GM19463 (cell line): ENCODE data around the gene ZNF10.

Experiments used
- ATAC-seq: cut with Tn5 transposase; IDR thresholded peaks from one replicate; pipeline ENCODE4 v1.9.1; 2021; ENCODE audit warnings: mild to moderate bottlenecking, moderate library complexity; ENCODE audit not compliant: unreplicated experiment

Gene ZNF10

DNA sequence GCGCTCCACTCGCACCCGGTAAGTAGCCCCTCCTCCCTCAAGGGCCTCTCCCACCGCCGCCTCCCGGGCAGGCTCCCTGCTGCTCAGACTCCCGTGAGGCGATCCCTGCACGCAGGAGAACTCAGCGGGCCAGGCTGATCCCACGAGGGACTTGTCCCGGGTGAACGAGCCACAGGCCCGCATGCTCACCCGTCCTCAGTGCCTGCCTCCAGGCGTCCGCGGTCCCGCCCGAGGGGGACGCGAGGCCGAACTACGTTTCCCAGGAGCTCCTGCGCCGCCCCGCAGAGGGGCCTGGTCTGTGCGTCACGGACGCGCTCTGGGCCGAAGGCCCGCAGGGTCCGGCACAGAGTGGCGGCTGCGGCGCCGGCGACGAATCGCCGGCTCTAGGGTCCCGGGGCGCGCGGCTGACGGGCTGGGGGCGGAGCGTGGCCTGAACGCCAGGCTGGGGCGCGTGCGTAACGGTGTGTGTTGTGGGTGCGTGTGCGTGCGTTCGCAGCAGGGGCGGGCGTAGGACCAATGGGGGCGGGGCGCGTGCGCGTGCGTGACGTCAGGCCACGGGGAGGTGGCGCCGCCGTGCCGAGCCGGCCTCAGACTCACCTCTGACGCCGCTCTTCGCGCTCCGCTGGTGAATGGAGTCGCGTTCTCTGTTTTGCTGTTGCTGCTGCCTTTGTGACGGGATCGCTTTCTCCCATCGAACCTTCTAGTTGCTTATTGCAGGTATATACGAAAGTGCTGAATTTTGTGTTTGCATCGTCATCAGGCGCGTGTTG lies at the start of gene ZNF10, which contains the start of gene ZNF891:
ZNF10 (plus strand) TSS at position 590 of the 770 bp plus-strand sequence. CDS start 13,866 bp downstream, outside the sequence.
ZNF891 (minus strand) TSS at position 237 of the 770 bp plus-strand sequence. CDS start 8,356 bp downstream, outside the sequence.
- peak; percentile 89 for ATAC-seq

DNA sequence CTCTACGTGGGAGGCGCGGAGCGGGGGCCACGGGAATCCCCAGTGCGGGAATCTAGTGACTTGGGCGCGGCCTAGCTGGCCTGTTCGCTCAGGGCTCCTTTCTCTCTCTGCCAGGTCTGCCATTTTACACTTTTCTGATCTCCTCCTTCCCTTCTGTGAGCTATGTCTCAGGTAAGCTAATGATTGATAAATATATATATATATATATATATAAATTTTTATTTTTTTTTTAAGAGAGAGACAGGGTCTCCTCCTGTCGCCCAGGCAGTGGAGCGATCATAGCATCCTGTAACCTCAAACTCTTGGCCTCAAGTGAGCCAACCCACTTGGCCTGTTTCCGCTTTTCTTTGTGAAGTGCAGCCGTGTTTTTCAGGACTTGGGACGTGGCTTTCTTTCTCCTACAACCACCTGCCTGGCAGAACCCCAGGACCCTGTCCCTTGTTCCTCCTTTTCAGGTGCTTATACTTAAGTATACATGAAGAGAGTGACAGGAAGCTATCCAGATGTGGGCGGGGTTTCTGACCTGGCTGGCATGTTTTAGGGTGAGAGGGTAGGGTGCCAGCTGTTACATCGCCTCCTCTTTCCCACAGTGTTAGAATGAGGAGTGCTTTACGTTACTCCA lies 49.2 kb upstream of the ZNF10 start:
- no peak for ATAC-seq

DNA sequence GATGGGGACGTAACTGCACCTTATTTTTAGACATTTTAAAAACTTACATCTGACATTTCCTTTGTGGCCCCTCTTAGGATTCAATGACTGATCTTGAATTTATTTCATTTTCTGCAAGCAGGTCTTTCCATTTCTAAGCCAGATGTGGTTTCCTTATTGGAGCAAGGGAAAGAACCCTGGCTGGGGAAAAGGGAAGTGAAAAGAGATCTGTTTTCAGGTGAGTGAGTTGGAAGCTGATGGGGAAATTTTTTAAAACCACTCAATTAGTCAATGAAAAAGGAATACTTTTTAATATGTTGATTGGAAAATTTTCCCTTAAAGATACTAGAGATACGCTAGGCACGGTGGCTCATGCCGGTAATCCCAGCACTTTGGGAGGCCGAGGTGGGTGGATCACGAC lies 47.1 kb upstream of the ZNF10 start:
- ATAC-seq: no peak

DNA sequence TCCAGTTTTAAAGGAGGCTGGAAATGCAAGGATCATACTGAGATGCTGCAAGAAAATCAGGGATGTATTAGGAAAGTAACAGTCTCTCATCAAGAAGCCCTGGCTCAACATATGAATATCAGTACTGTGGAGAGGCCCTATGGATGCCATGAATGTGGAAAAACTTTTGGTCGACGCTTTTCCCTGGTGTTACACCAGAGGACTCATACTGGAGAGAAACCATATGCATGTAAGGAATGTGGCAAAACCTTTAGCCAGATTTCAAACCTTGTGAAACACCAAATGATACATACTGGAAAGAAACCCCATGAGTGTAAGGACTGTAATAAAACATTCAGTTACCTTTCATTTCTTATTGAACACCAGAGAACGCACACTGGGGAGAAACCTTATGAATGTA lies 24.8 kb upstream of the ZNF10 start:
- ATAC-seq: no peak

DNA sequence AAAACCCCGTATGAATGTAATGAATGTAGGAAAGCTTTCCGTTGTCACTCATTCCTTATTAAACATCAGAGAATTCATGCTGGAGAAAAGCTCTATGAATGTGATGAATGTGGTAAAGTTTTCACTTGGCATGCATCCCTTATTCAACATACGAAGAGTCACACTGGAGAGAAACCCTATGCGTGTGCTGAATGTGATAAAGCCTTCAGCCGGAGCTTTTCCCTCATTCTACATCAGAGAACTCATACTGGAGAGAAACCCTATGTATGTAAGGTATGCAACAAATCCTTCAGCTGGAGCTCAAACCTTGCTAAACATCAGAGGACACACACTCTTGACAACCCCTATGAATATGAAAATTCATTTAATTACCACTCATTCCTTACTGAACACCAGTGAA lies 24.2 kb upstream of the ZNF10 start:
- no peak for ATAC-seq

DNA sequence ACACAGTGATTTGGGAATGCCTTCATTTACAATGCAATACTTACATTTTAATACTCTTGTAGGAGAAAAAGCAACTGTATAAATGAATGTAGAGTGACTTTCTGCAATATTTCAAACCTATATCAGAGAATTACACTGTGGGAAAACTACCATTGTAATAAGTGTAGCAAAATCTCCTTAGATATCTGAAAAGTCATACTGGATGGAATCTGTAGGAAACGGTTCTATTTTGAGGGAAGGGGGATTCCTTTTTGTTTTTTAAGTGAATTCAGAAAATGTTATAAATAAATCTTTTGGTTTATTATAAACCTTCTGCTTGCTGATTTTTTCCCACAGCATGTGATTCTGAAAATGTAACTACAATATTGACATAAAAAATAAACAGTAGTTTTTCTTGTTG lies 23.3 kb upstream of the ZNF10 start:
- ATAC-seq: no peak

DNA sequence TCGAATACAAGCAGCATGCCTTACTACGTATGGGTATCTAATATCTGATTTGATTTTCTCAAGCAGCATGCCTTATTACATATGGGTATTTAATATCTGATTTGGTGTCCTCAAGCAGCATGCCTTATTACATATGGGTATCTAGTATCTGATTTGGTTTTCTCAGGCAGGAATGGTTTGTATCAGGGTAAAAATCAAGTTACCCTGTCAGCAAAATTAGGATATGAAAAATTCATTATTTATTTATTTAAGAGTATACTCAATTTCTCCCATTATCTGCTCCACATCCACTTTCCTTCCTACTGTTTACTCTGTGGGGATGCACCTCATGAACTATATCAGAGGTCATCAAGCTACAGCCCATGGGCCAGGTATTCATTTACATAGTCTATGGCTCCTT lies 22.3 kb upstream of the ZNF10 start:
- ATAC-seq: no peak

DNA sequence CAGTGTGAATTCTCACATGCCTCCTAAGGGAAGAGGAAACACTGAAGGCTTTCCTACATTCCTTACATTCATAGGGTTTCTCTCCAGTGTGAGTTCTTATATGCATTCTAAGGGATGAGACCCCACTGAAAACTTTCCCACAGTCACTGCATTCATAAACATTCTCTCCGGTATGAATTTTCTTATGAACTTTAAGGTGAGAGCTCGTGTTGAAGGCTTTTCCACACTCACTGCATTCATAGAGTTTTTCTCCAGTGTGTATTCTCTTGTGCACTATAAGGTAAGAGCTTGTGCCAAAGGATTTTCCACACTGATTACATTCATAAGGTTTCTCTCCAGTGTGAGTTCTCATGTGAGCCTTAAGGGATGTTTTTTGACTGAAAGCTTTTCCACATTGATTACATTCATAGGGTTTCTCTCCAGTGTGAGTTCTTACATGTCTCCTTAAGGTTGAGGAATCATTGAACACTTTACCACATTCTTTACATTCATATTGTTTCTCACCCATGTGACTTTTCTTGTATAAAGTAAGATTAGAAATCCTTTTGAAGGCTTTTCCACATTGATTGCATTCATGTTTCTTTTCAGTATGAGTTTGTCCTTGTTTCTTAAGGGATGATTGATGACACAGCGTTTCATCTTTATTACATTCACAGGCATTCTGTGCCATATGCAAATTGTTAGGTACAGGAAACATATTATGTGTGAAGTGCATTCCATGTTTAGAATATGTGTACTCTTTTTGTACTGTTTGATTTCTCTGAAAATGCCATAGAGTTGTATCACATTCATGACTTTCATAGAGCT lies 9.8 kb upstream of the ZNF10 start:
- ATAC-seq: no peak

DNA sequence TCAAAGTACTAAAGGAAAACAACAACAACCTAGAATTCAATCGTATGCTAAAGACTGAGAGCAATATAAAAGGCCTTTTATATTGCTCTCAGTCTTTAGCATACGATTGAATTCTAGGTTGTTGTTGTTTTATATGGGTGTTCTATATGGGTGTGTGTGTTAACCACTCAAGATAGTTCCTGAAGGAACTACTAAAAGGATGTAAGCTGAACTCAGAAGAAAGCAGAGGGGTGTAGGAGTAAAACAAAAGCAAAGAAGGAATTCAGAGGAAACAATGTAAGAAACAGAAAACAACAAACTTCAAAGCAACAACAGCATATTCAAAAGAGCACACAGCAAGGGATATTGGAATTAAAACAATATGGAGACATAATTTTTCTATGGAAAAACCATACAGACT lies 5.8 kb upstream of the ZNF10 start:
- ATAC-seq: no peak

DNA sequence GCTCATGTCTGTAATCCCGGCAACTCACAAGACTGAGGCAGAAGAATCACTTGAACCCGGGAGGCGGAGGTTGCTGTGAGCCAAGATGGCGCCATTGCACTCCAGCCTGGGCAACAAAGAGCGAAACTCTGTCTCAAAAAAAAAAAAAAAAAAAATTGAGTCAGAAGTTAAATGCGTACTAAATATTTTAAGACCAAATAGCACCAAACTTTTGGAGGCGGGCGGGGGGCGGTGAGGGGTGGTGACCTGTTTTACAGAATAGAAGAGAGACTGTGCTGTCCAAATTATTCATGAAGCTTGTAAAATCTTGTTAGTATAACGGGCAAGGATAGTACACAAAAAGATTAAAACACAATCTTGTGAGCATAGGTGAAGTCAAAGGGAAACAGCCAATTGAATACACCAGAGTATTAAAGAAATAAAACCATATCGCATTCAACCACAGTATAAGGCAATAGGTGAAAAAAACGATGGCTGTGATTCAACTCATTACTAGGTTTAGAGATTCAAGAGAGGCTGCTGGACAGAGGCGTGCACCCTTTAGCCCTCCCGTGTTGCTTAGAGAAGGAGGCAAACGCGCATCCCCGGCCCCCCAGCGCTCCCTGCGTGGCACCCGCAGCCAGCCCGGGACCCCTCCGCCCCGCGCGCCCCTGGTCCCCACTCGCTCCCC lies 924 bp upstream of the ZNF10 start:
- ATAC-seq: no peak

DNA sequence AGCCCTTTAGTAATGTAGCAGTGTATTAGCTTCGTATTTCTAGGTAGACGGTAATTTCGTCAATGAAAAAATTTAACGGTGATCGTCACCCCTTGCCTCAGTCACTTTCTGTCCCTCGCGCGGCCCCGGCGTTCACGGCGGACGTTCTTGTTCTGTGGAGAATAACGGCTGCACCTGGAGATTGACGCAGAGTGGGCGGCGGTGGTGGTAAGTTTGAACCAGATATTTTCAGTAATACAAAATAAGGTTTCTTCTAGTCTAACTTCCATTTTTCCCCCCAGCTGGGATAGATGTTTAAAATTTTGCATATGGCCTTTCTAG lies 341 bp downstream of the ZNF10 start:
- no peak for ATAC-seq

DNA sequence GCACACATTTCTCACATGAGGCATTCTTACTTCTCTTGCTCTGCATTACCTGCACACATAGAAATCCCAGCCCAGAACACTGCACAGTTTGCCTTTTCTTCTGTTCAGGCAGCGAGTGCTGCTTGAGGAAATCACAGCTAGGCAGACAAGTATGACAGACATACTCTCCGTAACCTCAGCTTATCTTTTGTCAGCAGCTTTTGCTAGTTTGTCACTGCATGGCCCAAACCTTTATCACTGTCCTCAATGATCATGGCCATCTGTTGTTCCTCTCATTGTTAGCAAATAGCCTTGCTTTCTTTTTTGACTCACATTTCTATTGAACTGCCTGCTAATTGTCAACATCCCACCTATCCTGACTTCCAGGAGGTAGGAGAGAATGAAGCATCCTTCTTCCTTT lies 5.3 kb downstream of the ZNF10 start:
- no peak for ATAC-seq

DNA sequence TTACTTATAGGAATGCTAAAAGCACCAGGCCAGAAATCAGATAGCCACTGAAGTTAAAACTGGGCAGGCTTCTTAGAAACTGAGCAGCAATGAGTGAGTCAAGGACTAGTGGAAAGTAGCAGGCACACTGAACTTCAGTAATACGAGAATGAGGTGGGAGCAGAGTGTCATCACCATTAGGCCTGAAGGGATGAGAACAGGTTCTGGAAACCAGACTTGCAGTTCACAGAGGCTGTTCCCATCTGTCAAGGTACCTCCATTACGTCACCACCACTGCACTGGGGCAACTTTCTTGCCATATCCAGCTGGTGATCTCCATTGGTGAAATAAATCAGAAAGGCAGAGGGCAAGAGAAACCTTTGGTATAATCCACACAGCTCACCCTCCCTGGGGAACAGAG lies 15.6 kb downstream of the ZNF10 start:
- ATAC-seq: no peak

DNA sequence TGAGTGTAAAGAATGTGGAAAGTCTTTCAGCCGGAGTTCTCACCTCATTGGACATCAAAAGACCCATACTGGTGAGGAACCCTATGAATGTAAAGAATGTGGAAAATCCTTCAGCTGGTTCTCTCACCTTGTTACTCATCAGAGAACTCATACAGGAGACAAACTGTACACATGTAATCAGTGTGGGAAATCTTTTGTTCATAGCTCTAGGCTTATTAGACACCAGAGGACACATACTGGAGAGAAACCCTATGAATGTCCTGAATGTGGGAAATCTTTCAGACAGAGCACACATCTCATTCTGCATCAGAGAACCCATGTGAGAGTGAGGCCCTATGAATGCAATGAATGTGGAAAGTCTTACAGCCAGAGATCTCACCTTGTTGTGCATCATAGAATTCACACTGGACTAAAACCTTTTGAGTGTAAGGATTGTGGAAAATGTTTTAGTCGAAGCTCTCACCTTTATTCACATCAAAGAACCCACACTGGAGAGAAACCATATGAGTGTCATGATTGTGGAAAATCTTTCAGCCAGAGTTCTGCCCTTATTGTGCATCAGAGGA lies 25.8 kb downstream of the ZNF10 start:
- no peak for ATAC-seq

DNA sequence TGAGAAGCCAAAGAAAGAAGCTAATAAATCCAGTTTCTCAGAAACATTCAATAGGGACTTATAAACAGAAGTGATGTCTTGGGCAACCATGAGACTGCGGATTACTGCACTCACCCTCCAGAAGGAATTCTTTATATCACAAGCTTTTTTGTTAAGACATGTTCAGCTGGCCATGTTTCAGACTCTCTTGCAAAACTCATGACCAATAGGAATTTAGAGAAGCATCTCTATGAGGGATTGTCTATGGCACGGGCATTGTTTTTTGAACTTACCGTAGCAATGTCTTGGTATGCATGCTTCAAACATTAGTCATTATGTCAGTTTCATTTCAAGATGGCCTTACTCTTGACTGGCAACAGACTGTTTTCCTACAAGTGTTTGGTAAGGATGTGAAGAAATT lies 35.3 kb downstream of the ZNF10 start:
- ATAC-seq: no peak

DNA sequence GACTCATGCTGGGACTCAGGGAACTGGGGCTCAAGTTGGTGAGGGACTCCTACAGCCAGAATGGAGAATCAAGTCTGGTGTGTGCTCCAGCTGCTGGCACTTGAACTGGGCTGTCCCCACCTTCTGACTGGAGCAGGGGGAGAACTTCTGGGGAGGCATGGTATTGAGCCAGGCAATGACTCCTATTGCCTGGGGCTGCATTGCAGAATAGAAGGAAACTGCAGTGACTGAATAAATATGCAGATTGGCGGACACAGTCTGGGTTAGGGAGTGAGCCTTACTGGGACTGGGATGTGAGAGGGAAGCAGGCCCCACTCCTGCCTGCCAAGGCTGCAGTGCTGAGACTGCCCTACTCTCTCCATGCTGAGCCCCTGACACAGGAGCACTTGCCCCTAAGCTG lies 42.1 kb downstream of the ZNF10 start:
- no peak for ATAC-seq

DNA sequence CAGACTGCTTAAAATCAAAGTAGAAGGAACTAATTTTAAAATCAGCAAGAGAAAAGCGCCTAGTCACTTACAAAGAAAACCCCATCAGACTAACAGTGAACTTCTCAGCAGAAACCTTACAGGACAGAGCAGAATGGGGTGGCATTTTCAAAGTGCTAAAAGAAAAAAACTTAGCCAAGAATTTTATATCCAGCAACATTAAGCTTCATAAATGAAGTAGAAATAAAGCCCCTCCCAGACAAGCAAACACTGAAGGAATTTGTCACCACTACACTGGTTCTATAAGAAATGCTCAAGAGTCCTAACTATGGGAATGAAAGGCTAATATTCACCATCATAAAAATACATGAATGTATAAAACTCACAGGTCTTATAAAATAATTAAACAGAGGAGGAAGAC lies 44.5 kb downstream of the ZNF10 start:
- ATAC-seq: no peak

DNA sequence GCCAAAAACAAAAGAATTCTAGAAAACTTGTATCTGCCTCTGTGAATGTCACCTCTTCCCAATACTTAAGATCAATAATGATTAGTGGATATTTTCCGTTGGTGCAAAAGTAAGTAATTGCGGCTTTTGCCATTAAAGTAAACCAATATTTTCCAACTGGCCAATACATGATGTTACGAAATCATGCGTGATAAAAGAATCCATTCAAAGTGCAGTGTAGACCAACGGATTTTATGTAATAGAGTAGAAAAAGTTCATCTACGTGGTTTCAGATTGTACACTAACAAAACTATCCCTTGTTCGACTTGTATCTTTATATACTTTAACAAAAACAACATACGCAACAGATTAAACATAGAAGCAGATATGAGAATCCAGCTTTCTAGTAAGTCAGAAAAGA lies 50.2 kb downstream of the ZNF10 start:
- no peak for ATAC-seq

DNA sequence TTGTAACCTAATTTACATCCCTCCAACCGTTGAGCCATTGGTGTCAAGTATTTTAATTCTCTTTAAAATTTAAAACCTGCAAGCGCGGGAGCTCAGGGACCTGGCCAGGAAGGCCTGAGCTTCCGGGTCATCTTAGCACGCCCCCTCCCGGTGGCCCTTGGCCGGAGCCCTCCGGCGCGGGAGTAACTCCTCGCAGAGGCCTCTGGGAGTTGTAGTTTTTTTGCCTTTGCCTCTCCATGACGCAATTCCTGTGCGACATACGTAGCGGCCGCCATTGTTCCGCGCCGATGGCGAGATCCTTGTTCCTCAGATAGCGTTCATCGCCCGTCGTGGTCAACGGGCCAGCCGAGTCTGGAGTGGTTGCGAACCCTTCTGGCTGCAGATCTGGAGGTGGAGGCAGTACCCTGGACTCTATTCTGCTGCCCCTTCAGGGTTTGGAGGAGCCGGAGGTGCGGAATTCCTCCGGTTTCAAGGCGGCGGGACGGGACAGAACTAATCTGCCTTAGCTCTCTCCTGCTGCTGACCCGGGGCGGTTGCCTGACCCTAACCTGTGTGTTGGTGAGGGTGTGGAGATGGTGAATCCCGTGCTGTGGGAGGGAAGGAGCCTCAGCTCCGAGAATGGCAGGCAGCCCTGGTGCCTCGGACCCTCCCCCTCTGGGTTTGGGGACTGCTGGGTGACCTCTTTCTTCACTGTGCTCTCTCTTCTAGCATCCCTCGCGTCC lies 51.0 kb downstream of the ZNF10 start, which contains the start of gene ZNF268:
ZNF268 (plus strand) TSS at position 258 of the 722 bp plus-strand sequence. CDS start 503 bp downstream, outside the sequence.
- ATAC-seq: peak; percentile 91

DNA sequence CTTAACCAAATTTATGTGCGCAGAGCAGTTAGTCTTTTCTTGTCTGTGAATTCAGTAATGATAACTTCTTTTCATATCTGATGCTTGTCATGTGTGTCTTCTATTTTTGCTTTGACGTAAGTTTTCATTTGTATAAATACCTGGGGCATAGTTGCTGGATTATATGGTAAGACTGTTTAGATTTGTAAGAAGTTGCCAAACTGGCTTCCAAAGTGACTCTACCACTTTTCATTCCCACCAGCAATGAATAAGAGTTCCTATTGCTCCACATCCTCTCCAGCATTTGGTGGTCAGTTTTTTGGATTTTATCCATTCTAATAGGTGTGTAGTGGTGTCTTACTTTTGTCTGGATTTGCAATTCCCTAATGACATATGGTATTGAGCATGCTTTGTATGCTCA lies 59.7 kb downstream of the ZNF10 start:
- no peak for ATAC-seq
